Measurements from ENCODE around the gene ALDH5A1.

The ALDH5A1 gene

DNA sequence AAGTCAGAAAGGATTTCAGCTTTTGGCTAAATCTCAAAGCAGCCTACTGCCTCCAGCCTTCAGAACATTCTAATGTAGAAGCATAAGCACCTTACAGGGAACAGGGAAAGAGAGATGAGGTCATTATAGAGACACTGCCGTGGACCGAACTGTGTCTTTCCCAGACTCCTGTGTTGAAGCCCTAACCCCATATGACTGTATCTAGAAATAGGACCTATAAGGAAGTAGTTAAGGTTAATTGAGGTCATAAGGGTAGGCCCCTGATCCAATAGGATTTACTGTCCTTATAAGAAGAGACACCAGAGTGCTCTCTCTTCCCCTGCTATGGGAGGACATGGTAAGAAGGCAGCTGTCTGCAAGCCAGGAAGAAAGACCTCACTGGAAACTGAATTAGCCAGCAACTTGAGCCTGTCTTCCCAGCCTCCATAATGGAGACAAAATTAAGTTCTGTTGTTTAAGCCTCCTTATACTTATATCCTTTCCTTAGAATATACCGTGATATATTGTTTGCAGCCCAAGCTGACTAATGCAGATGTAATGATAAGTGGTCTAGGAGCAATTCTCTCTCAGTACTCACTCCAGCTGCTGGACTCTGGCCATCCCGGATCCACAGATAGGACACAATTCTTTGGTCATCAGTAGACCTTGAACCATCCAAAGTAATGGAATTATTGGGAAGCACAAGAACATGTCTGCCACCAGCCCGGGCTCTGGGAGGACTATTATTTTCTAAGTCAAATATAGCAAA is 71.4 kb downstream of the ALDH5A1 start:
- H3K4me3 ChIP-seq (ENCODE audit: insufficient read length, low read depth) = no peak overlapping the region
- H3K9me3 ChIP-seq (ENCODE audit: insufficient read depth, low read length) = no peaks in the 10 kb centered on the region
- no peaks in the 10 kb centered on the region for H3K27me3 ChIP-seq (ENCODE audit: insufficient read depth, insufficient read length)
- no peaks in the 10 kb centered on the region for H3K4me1 ChIP-seq (ENCODE audit: insufficient read depth, insufficient read length)
- DNase-seq (ENCODE audit: low read depth, low spot score) = no peak
- H3K9ac ChIP-seq (ENCODE audit: insufficient read length, low read depth) = no peak overlapping the region
- TF ChIP-seq SUZ12 (IDR thresholded peaks at IDR 0.05; ENCODE audit: extremely low read depth, insufficient read depth, insufficient read length) (no peak), YY1 (IDR thresholded peaks at IDR 0.05; ENCODE audit: insufficient read depth, insufficient read length) (no peak), ZNF274 (IDR thresholded peaks at IDR 0.05; ENCODE audit: low read depth, low read length) (no peak)
- H3K36me3 ChIP-seq (ENCODE audit: insufficient read depth, insufficient read length, low read length) = no peaks in the 10 kb centered on the region

DNA sequence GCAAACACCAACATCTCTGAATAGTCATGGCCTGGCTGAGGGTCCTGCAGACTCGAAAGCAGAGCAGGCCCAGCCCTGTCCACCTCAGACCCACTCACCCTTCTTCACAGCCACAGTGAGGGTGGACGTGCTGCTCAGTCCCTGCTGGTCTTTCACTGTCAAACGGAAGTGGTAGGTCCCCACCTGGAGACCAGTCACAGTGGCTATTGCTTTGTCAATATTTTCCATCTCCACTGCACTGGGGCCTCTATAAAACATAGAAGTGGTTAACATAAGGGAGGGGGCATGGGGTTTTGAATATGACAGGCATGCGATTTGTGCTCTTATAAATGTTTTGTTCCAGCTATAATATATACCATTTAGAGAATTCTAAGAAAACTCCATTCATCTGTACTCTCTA is 73.9 kb downstream of the ALDH5A1 start:
- TF ChIP-seq ZNF274 (IDR thresholded peaks at IDR 0.05; ENCODE audit: low read depth, low read length) (no peak), SUZ12 (IDR thresholded peaks at IDR 0.05; ENCODE audit: extremely low read depth, insufficient read depth, insufficient read length) (no peak), YY1 (IDR thresholded peaks at IDR 0.05; ENCODE audit: insufficient read depth, insufficient read length) (no peak)
- H3K36me3 ChIP-seq (ENCODE audit: insufficient read depth, insufficient read length, low read length) = no peaks in the 10 kb centered on the region
- H3K9ac ChIP-seq (ENCODE audit: insufficient read length, low read depth) = no peak overlapping the region
- H3K4me3 ChIP-seq (ENCODE audit: insufficient read length, low read depth) = no peak overlapping the region
- H3K9me3 ChIP-seq (ENCODE audit: insufficient read depth, low read length) = no peaks in the 10 kb centered on the region
- DNase-seq (ENCODE audit: low read depth, low spot score) = no peak
- no peaks in the 10 kb centered on the region for H3K4me1 ChIP-seq (ENCODE audit: insufficient read depth, insufficient read length)
- H3K27me3 ChIP-seq (ENCODE audit: insufficient read depth, insufficient read length) = no peaks in the 10 kb centered on the region

DNA sequence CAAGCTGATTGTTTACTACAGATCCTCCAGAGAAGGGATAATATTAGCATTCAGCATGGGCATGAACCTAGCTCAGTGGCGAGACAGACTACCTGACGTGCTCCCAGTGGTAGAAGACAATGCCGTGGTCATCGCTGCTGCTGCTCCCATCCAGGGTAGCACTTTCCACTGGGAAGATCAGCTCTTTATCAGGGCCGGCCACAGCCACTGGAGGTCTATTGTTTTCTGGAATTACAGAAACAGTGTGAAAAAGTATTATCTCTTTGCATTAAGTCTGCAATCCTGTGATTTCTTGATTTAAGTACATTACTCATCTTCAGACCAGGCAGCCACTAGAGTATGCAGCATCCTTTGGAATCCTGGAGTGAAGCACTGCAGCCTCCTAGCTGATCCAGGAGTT is 75.0 kb downstream of the ALDH5A1 start:
- H3K36me3 ChIP-seq (ENCODE audit: insufficient read depth, insufficient read length, low read length) = no peaks in the 10 kb centered on the region
- DNase-seq (ENCODE audit: low read depth, low spot score) = no peak
- no peaks in the 10 kb centered on the region for H3K9me3 ChIP-seq (ENCODE audit: insufficient read depth, low read length)

DNA sequence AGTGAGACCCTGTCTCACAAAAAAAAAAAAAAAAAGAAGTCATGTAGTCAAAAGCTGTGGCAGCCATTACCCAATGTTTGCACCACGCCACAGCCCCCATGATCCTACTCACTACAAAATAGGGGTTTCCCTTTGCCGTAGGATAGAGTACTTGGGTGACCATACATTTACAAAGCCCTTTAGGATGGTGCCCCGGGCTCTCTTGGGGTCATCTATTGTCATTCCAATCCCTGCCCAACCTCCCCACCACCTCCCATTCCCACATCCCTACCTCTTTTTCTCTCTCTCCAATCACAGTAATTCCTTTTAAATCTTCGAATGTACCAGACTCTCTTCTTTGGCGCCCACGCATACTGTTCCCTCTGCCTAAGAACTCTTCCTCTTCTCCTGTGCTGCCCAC is 76.6 kb downstream of the ALDH5A1 start:
- H3K4me3 ChIP-seq (ENCODE audit: insufficient read length, low read depth) = no peak overlapping the region
- no peaks in the 10 kb centered on the region for H3K27me3 ChIP-seq (ENCODE audit: insufficient read depth, insufficient read length)
- H3K36me3 ChIP-seq (ENCODE audit: insufficient read depth, insufficient read length, low read length) = no peaks in the 10 kb centered on the region
- no peak overlapping the region for H3K9ac ChIP-seq (ENCODE audit: insufficient read length, low read depth)
- H3K4me1 ChIP-seq (ENCODE audit: insufficient read depth, insufficient read length) = no peaks in the 10 kb centered on the region
- TF ChIP-seq SUZ12 (IDR thresholded peaks at IDR 0.05; ENCODE audit: extremely low read depth, insufficient read depth, insufficient read length) (no peak), ZNF274 (IDR thresholded peaks at IDR 0.05; ENCODE audit: low read depth, low read length) (no peak)
- H3K9me3 ChIP-seq (ENCODE audit: insufficient read depth, low read length) = no peaks in the 10 kb centered on the region
- no peak for DNase-seq (ENCODE audit: low read depth, low spot score)

More for the DNA sequence above, 75.0 kb downstream of the ALDH5A1 start:
- Histone ChIP-seq H3K4me1 (ENCODE audit: insufficient read depth, insufficient read length) (no peaks in the 10 kb centered on the region), H3K4me3 (ENCODE audit: insufficient read length, low read depth) (no peak overlapping the region), H3K27me3 (ENCODE audit: insufficient read depth, insufficient read length) (no peaks in the 10 kb centered on the region), H3K9ac (ENCODE audit: insufficient read length, low read depth) (no peak overlapping the region)
- TF ChIP-seq YY1 (IDR thresholded peaks at IDR 0.05; ENCODE audit: insufficient read depth, insufficient read length) = no peak

DNA sequence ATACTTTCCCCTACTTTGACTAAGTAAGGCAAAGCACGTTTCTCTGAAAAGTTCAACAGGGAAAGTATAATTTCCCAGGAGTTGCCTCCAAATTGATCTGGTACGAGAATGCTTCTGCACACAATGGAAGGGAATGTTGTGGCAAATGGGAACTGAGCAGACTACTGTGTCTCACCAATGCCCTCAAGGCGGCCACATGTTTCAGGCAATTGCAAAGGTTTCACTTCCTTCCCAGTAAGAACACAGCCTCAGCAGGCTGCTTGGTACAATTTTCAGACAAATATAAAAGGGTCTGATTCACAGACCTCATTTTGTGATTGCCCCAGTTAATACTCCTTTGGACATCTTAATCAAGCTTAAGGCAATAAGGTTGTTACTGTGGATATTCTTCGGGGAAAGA is 80.0 kb downstream of the ALDH5A1 start:
- Histone ChIP-seq H3K27me3 (ENCODE audit: insufficient read depth, insufficient read length) (no peaks in the 10 kb centered on the region), H3K9ac (ENCODE audit: insufficient read length, low read depth) (no peak overlapping the region), H3K4me3 (ENCODE audit: insufficient read length, low read depth) (no peak overlapping the region), H3K9me3 (ENCODE audit: insufficient read depth, low read length) (no peaks in the 10 kb centered on the region), H3K4me1 (ENCODE audit: insufficient read depth, insufficient read length) (no peaks in the 10 kb centered on the region), H3K36me3 (ENCODE audit: insufficient read depth, insufficient read length, low read length) (no peaks in the 10 kb centered on the region)
- DNase-seq (ENCODE audit: low read depth, low spot score) = no peak
- TF ChIP-seq YY1 (IDR thresholded peaks at IDR 0.05; ENCODE audit: insufficient read depth, insufficient read length) (no peak), SUZ12 (IDR thresholded peaks at IDR 0.05; ENCODE audit: extremely low read depth, insufficient read depth, insufficient read length) (no peak), ZNF274 (IDR thresholded peaks at IDR 0.05; ENCODE audit: low read depth, low read length) (no peak)

DNA sequence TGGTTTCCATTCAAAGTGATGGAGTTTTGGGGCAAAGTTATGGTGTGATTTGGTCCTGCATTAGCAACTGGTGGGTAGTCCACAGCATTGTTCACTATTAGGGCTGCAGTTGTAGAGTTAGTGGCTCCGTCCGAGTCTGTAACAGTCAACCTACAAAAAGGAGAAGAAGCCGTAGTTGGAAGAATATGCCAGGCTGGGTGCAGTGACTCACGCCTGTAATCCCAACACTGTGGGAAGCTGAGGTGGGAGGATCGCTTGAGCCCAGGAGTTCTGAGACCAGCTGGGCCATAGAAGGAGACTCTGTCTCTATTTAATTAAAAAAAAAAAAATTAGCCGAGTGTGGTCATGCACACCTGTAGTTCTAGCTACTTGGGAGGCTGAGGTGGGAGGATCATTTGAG is 81.7 kb downstream of the ALDH5A1 start:
- no peak for DNase-seq (ENCODE audit: low read depth, low spot score)
- TF ChIP-seq ZNF274 (IDR thresholded peaks at IDR 0.05; ENCODE audit: low read depth, low read length) (no peak), SUZ12 (IDR thresholded peaks at IDR 0.05; ENCODE audit: extremely low read depth, insufficient read depth, insufficient read length) (no peak), YY1 (IDR thresholded peaks at IDR 0.05; ENCODE audit: insufficient read depth, insufficient read length) (no peak)

DNA sequence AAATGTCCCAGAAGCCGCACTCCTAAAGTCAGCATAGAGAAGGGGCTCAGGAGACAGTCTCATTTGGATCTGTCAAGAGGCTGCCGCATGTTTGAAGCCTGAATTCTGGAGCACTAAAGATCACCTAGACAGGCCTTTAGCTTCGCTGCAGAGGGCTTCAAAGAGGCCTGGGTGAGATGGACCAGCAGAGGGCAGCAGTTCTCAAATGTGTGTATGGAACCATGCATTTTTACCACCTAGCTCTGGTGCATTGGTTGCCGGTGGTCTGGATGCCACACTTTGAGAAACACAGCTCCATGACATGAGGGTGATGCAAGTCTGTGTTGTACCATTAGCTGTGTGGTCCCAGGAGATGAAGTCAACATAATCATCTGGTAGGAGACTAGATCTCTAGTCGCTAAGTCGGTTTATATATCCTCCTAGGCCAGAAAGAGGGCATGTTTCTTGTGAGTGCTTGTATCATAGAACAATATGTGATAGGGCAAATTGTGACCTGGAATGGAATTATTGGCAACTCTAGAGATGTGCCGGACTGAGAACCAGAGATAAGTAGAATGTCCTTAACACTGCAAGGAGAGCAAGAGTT is 86.4 kb downstream of the ALDH5A1 start:
- peak; percentile 51 for DNase-seq (ENCODE audit: low read depth, low spot score)
- no peaks in the 10 kb centered on the region for H3K27me3 ChIP-seq (ENCODE audit: insufficient read depth, insufficient read length)
- no peaks in the 10 kb centered on the region for H3K36me3 ChIP-seq (ENCODE audit: insufficient read depth, insufficient read length, low read length)
- no peaks in the 10 kb centered on the region for H3K4me1 ChIP-seq (ENCODE audit: insufficient read depth, insufficient read length)
- TF ChIP-seq YY1 (IDR thresholded peaks at IDR 0.05; ENCODE audit: insufficient read depth, insufficient read length) (no peak), SUZ12 (IDR thresholded peaks at IDR 0.05; ENCODE audit: extremely low read depth, insufficient read depth, insufficient read length) (no peak), ZNF274 (IDR thresholded peaks at IDR 0.05; ENCODE audit: low read depth, low read length) (no peak)
- H3K9me3 ChIP-seq (ENCODE audit: insufficient read depth, low read length) = no peaks in the 10 kb centered on the region
- no peak overlapping the region for H3K9ac ChIP-seq (ENCODE audit: insufficient read length, low read depth)
- no peak overlapping the region for H3K4me3 ChIP-seq (ENCODE audit: insufficient read length, low read depth)

More for the DNA sequence above, 81.7 kb downstream of the ALDH5A1 start:
- no peak overlapping the region for H3K4me3 ChIP-seq (ENCODE audit: insufficient read length, low read depth)
- no peaks in the 10 kb centered on the region for H3K4me1 ChIP-seq (ENCODE audit: insufficient read depth, insufficient read length)
- H3K27me3 ChIP-seq (ENCODE audit: insufficient read depth, insufficient read length) = no peaks in the 10 kb centered on the region
- no peaks in the 10 kb centered on the region for H3K9me3 ChIP-seq (ENCODE audit: insufficient read depth, low read length)
- no peaks in the 10 kb centered on the region for H3K36me3 ChIP-seq (ENCODE audit: insufficient read depth, insufficient read length, low read length)
- no peak overlapping the region for H3K9ac ChIP-seq (ENCODE audit: insufficient read length, low read depth)

Measured in NT2/D1 (cell line).